NCI-H1092 treated with DMSO at 0.1 percent for 48 hours (cell line): ENCODE measurements around the gene UXT.
"Not testable (repeated sequence)": the region's sequence is repeated elsewhere in the genome, so short reads cannot be mapped to it uniquely, and the experiment has no call there.

Experiments
- DNase-seq: peaks from one replicate; lab custom pipeline; 2025; lab: John Stamatoyannopoulos, UW

The UXT gene

GRCh38 chrX:47614618-47615017 is 44.4 kb downstream of the UXT start:
- no peak for DNase-seq

GRCh38 chrX:47613082-47613481 is 45.9 kb downstream of the UXT start:
- no peak for DNase-seq

- DNase-seq, result peak; percentile 8
Observed at GRCh38 chrX:47612418-47612817, 46.6 kb downstream of the UXT start.

GRCh38 chrX:47611926-47612325 is 47.1 kb downstream of the UXT start:
- DNase-seq, result no peak

GRCh38 chrX:47611489-47611888 is 47.5 kb downstream of the UXT start:
- DNase-seq, result no peak

- no peak for DNase-seq
Observed at GRCh38 chrX:47610511-47610910, 48.5 kb downstream of the UXT start.

- no peak for DNase-seq
Observed at GRCh38 chrX:47608130-47608810, 50.7 kb downstream of the UXT start.

GRCh38 chrX:47607091-47607490 is 51.9 kb downstream of the UXT start:
- no peak for DNase-seq

GRCh38 chrX:47605024-47605423 is 54.0 kb downstream of the UXT start:
- DNase-seq, result no peak

- DNase-seq, result not testable (repeated sequence)
Observed at GRCh38 chrX:47603125-47603524, 55.9 kb downstream of the UXT start.
